HEK293T (cell line): Measurements from ENCODE around the gene POLR3G.

ENCODE experiments used
- BHLHE40 ChIP-seq: fragments of 450-650 bp; IDR thresholded peaks from 2 replicates; pipeline ENCODE4 v1.6.1; 2016; ENCODE audit warnings: mild to moderate bottlenecking, moderate library complexity, borderline replicate concordance
- ELF4 ChIP-seq: fragments of 450-650 bp; IDR thresholded peaks from 2 replicates; pipeline ENCODE4 v1.6.1; 2017; ENCODE audit warnings: antibody characterized with exemption
- FOXM1 ChIP-seq: fragments of 450-650 bp; IDR thresholded peaks from 2 replicates; pipeline ENCODE4 v1.6.1; 2017; ENCODE audit warnings: mild to moderate bottlenecking, borderline replicate concordance
- L3MBTL2 ChIP-seq: fragments of 450-650 bp; conservative IDR thresholded peaks from 2 replicates; pipeline ENCODE4 v1.6.1; 2016; ENCODE audit warnings: mild to moderate bottlenecking
- PKNOX1 ChIP-seq: fragments of 450-650 bp; IDR thresholded peaks from 2 replicates; pipeline ENCODE4 v1.6.1; 2016
- SP1 ChIP-seq: fragments of 450-650 bp; IDR thresholded peaks from 2 replicates; pipeline ENCODE4 v1.6.1; 2017
- SUZ12 ChIP-seq: fragments of 450-650 bp; IDR thresholded peaks from 2 replicates; pipeline ENCODE4 v1.6.1; 2016; ENCODE audit warnings: mild to moderate bottlenecking
- TARDBP ChIP-seq: fragments of 450-650 bp; IDR thresholded peaks from 2 replicates; pipeline ENCODE4 v1.6.1; 2016
- ZNF384 ChIP-seq: fragments of 450-650 bp; IDR thresholded peaks from 2 replicates; pipeline ENCODE4 v1.6.1; 2016

DNA sequence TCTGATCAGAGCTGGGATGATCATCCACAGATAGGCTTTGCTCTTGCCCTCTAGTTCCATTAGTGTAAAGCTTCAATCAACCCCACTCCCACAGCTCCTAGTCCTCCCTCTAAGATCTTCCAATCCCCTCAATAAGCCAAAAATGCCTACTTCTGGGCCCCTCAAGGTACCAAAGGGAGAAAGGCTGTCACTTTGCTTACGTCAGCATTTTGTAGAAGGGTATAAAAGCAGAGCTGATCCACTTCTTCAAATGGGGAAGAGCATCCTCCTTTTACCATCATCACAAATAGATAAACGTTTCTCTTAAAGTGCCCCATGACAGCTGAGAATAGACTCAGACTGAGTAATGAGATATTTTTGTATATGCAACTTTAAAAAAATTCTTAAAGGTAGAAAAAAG is 70.8 kb downstream of the POLR3G start:
- TF ChIP-seq ZNF384 (no peak), ELF4 (no peak), SUZ12 (no peak), TARDBP (no peak), PKNOX1 (no peak), SP1 (no peak), L3MBTL2 (no peak), FOXM1 (no peak), BHLHE40 (no peak)
